WTC11 (cell line): ENCODE data around the gene ENTR1. TPM values are rescaled to one million over a fixed set of nuclear protein-coding genes. Genes with fewer than 3 reads are reported as not detected.

Experiments
- ATAC-seq: fragments of 200-7000 bp; cut with Tn5 transposase; 2 replicates; pipeline ENCODE4 v1.10.0; 2021; ENCODE audit warnings: mild to moderate bottlenecking, moderate library complexity
- CTCF ChIA-PET: fragments of 300-600 bp; sonication (Branson Sonifier 250); formaldehyde crosslinking; loops from one replicate; lab custom pipeline; 2021; ENCODE audit warnings: antibody characterized with exemption; lab: Charles Lee
- POLR2A ChIA-PET: fragments of 350-600 bp; sonication (Branson Sonifier 250); formaldehyde crosslinking; loops from one replicate; lab custom pipeline; 2021; ENCODE audit warnings: antibody characterized with exemption; lab: Charles Lee
- DNase-seq: peaks from one replicate; pipeline ENCODE4 v3.0.0; 2021; ENCODE audit warnings: low spot score
- H3K27ac Mint-ChIP-seq: 2 replicates; pipeline ENCODE4 v1.8.0; 2021; ENCODE audit warnings: mixed read lengths
- H3K27me3 Mint-ChIP-seq: 2 replicates; pipeline ENCODE4 v1.8.0; 2021; ENCODE audit warnings: low read depth, mild to moderate bottlenecking, moderate library complexity, mixed read lengths
- H3K36me3 Mint-ChIP-seq: 2 replicates; pipeline ENCODE4 v1.8.0; 2021; ENCODE audit warnings: mixed read lengths
- H3K4me1 Mint-ChIP-seq: 2 replicates; pipeline ENCODE4 v1.8.0; 2022; ENCODE audit warnings: mixed read lengths
- H3K4me3 Mint-ChIP-seq: 2 replicates; pipeline ENCODE4 v1.8.0; 2021; ENCODE audit warnings: mild to moderate bottlenecking, moderate library complexity, mixed read lengths
- H3K9me3 Mint-ChIP-seq: 2 replicates; pipeline ENCODE4 v1.8.0; 2021; ENCODE audit warnings: mixed read lengths
- CBFB ChIP-seq: sonication (generic); formaldehyde crosslinking; IDR thresholded peaks from 2 replicates; pipeline ENCODE4 v1.8.1; 2022; ENCODE audit warnings: mild to moderate bottlenecking, low read depth, missing genetic modification reagents
- E2F1 ChIP-seq: sonication (generic); formaldehyde crosslinking; IDR thresholded peaks from 2 replicates; pipeline ENCODE4 v1.8.0; 2022; ENCODE audit warnings: mild to moderate bottlenecking, missing genetic modification reagents
- FOXJ3 ChIP-seq: sonication (generic); formaldehyde crosslinking; IDR thresholded peaks from 2 replicates; pipeline ENCODE4 v1.9.0; 2021; ENCODE audit warnings: missing genetic modification reagents, mild to moderate bottlenecking, borderline replicate concordance
- GABPB1 ChIP-seq: sonication (generic); formaldehyde crosslinking; IDR thresholded peaks from 2 replicates; pipeline ENCODE4 v1.8.1; 2023; ENCODE audit warnings: mild to moderate bottlenecking, missing genetic modification reagents
- HMGXB4 ChIP-seq: sonication (generic); formaldehyde crosslinking; IDR thresholded peaks from 2 replicates; pipeline ENCODE4 v1.8.1; 2023; ENCODE audit warnings: mild to moderate bottlenecking, moderate library complexity, missing genetic modification reagents
- USF2 ChIP-seq: sonication (generic); formaldehyde crosslinking; IDR thresholded peaks from 2 replicates; pipeline ENCODE4 v1.8.1; 2023; ENCODE audit warnings: mild to moderate bottlenecking, missing genetic modification reagents, moderate library complexity
- ZBTB43 ChIP-seq: sonication (generic); formaldehyde crosslinking; IDR thresholded peaks from 2 replicates; pipeline ENCODE4 v1.8.1; 2023; ENCODE audit warnings: mild to moderate bottlenecking, missing genetic modification reagents
- ZMAT4 ChIP-seq: fragments of 250-450 bp; sonication (Bioruptor Pico); IDR thresholded peaks from 2 replicates; pipeline ENCODE4 v1.9.0; 2021; ENCODE audit warnings: mild to moderate bottlenecking
- ZNF232 ChIP-seq: sonication (generic); formaldehyde crosslinking; IDR thresholded peaks from 2 replicates; pipeline ENCODE4 v1.8.0; 2022; ENCODE audit warnings: mild to moderate bottlenecking, missing genetic modification reagents
- total RNA-seq: library from RNA; stranded (reverse); gene quantifications from 3 replicates; pipeline ENCODE4 v1.2.3, GENCODE V29; 2021
- TF ChIP-seq, protein P1 (sequence below): sonication (generic); formaldehyde crosslinking; IDR thresholded peaks from 2 replicates; pipeline ENCODE4 v1.8.1; 2023; ENCODE audit warnings: mild to moderate bottlenecking, missing genetic modification reagents, moderate library complexity
- TF ChIP-seq, protein P2 (sequence below): fragments of 250-450 bp; sonication (Bioruptor Pico); IDR thresholded peaks from 2 replicates; pipeline ENCODE4 v1.9.0; 2021; ENCODE audit warnings: mild to moderate bottlenecking, borderline replicate concordance
- TF ChIP-seq, protein P3 (sequence below): sonication (generic); formaldehyde crosslinking; conservative IDR thresholded peaks from 2 replicates; pipeline ENCODE4 v1.8.1; 2022; ENCODE audit warnings: mild to moderate bottlenecking, missing genetic modification reagents
- TF ChIP-seq, protein P4 (sequence below): sonication (generic); formaldehyde crosslinking; IDR thresholded peaks from 2 replicates; pipeline ENCODE4 v1.8.1; 2023; ENCODE audit warnings: mild to moderate bottlenecking, missing genetic modification reagents, borderline replicate concordance

Gene ENTR1
- total RNA-seq, 1 experiment from 2014 or later, result 140 TPM

DNA sequence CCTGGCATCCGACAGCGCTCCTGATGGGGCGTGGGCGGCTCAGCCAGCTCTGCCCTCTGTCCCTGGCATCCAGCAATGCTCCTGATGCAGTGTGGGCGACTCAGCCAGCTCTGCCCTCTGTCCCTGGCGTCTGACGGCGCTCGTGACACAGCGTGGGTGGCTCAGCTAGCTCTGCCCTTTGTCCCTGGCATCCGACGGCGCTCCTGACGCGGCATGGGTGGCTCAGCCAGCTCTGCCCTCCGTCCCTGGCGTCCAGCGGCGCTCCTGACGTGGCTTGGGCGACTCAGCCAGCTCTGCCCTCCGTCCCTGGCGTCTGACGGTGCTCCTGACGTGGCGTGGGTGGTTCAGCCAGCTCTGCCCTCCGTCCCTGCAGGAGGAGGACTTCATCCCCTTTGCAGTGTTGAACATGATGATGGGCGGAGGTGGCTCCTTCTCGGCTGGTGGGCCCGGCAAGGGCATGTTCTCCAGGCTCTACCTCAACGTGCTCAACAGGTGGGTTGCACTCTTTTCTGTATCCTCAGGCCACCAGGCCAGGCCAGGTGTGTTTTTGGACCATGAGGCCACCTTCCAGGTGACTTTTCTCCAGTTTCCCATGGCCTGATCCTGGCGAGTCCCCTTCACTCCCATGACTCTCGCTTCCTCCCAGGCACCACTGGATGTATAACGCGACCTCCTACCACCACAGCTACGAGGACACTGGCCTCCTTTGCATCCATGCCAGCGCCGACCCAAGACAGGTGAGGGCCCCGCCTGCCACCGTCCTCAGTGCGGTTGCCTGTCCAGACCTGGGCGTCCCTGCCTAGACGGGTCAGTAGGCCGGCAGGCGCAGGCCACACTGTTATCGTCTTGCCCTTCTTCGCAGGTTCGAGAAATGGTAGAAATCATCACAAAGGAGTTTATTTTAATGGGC is 8.0 kb upstream of the ENTR1 start (continued):
- no peak for TF ChIP-seq HMGXB4 (CRISPR knock-in tag)
- no peak for TF ChIP-seq ZNF232 (CRISPR knock-in tag)
- no peak for TF ChIP-seq CBFB (CRISPR knock-in tag)
- no peak for TF ChIP-seq ZBTB43 (CRISPR knock-in tag)
- no peak for TF ChIP-seq GABPB1 (CRISPR knock-in tag)
- TF ChIP-seq USF2 (CRISPR knock-in tag), result no peak
- TF ChIP-seq, all 79 proteins: peak for 0

DNA sequence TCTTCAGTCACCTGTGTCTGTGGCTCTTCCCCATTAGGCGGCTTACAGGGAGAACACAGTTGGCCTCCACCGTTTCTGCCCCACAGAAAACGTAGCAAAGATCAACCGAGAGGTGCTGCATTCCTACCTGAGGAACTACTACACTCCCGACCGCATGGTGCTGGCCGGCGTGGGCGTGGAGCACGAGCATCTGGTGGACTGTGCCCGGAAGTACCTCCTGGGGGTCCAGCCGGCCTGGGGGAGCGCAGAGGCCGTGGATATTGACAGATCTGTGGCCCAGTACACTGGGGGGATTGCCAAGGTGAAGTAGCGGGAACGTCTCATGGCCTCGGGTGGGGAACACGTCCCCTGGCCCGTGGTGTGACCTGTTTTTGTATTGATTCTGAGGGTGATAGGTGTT is 6.5 kb upstream of the ENTR1 start:
- ChIA-PET POLR2A (interaction anchor here (0.7 kb wide), 1 partner anchor 30 kb away, joined by 3 read pairs; no protein-coding TSS in a partner anchor), CTCF (no interaction called here)
- DNase-seq, result no peak
- ATAC-seq, result no peak
- Mint-ChIP-seq H3K4me3 (no peak overlapping the region), H3K27ac (no peak overlapping the region), H3K4me1 (0 out of 2 replicates have a peak, but pooled peaks cover 3% of the 10 kb centered on the region), H3K27me3 (no peaks in the 10 kb centered on the region), H3K9me3 (no peaks in the 10 kb centered on the region), H3K36me3 (peaks cover 68% of the 10 kb centered on the region)
- no peak for TF ChIP-seq ZMAT4 (CRISPR knock-in tag)
- TF ChIP-seq, protein P1, sequence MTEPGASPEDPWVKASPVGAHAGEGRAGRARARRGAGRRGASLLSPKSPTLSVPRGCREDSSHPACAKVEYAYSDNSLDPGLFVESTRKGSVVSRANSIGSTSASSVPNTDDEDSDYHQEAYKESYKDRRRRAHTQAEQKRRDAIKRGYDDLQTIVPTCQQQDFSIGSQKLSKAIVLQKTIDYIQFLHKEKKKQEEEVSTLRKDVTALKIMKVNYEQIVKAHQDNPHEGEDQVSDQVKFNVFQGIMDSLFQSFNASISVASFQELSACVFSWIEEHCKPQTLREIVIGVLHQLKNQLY (CRISPR knock-in tag), result no peak
- TF ChIP-seq FOXJ3 (CRISPR knock-in tag), result no peak
- TF ChIP-seq, protein P2, sequence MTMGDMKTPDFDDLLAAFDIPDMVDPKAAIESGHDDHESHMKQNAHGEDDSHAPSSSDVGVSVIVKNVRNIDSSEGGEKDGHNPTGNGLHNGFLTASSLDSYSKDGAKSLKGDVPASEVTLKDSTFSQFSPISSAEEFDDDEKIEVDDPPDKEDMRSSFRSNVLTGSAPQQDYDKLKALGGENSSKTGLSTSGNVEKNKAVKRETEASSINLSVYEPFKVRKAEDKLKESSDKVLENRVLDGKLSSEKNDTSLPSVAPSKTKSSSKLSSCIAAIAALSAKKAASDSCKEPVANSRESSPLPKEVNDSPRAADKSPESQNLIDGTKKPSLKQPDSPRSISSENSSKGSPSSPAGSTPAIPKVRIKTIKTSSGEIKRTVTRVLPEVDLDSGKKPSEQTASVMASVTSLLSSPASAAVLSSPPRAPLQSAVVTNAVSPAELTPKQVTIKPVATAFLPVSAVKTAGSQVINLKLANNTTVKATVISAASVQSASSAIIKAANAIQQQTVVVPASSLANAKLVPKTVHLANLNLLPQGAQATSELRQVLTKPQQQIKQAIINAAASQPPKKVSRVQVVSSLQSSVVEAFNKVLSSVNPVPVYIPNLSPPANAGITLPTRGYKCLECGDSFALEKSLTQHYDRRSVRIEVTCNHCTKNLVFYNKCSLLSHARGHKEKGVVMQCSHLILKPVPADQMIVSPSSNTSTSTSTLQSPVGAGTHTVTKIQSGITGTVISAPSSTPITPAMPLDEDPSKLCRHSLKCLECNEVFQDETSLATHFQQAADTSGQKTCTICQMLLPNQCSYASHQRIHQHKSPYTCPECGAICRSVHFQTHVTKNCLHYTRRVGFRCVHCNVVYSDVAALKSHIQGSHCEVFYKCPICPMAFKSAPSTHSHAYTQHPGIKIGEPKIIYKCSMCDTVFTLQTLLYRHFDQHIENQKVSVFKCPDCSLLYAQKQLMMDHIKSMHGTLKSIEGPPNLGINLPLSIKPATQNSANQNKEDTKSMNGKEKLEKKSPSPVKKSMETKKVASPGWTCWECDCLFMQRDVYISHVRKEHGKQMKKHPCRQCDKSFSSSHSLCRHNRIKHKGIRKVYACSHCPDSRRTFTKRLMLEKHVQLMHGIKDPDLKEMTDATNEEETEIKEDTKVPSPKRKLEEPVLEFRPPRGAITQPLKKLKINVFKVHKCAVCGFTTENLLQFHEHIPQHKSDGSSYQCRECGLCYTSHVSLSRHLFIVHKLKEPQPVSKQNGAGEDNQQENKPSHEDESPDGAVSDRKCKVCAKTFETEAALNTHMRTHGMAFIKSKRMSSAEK (CRISPR knock-in tag), result no peak
- TF ChIP-seq E2F1 (CRISPR knock-in tag), result no peak
- TF ChIP-seq, protein P3, sequence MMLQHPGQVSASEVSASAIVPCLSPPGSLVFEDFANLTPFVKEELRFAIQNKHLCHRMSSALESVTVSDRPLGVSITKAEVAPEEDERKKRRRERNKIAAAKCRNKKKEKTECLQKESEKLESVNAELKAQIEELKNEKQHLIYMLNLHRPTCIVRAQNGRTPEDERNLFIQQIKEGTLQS (CRISPR knock-in tag), result no peak
- TF ChIP-seq, protein P4, sequence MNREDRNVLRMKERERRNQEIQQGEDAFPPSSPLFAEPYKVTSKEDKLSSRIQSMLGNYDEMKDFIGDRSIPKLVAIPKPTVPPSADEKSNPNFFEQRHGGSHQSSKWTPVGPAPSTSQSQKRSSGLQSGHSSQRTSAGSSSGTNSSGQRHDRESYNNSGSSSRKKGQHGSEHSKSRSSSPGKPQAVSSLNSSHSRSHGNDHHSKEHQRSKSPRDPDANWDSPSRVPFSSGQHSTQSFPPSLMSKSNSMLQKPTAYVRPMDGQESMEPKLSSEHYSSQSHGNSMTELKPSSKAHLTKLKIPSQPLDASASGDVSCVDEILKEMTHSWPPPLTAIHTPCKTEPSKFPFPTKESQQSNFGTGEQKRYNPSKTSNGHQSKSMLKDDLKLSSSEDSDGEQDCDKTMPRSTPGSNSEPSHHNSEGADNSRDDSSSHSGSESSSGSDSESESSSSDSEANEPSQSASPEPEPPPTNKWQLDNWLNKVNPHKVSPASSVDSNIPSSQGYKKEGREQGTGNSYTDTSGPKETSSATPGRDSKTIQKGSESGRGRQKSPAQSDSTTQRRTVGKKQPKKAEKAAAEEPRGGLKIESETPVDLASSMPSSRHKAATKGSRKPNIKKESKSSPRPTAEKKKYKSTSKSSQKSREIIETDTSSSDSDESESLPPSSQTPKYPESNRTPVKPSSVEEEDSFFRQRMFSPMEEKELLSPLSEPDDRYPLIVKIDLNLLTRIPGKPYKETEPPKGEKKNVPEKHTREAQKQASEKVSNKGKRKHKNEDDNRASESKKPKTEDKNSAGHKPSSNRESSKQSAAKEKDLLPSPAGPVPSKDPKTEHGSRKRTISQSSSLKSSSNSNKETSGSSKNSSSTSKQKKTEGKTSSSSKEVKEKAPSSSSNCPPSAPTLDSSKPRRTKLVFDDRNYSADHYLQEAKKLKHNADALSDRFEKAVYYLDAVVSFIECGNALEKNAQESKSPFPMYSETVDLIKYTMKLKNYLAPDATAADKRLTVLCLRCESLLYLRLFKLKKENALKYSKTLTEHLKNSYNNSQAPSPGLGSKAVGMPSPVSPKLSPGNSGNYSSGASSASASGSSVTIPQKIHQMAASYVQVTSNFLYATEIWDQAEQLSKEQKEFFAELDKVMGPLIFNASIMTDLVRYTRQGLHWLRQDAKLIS (CRISPR knock-in tag), result no peak
